Osteocyte (in vitro differentiated cells): ENCODE results near the gene PRSS33. TPM values are rescaled to one million over a fixed set of nuclear protein-coding genes. Genes with fewer than 3 reads are reported as not detected.

ENCODE experiments used
- DNase-seq: peaks from one replicate; pipeline ENCODE4 v3.0.0; 2021; ENCODE audit warnings: mixed read lengths; ENCODE audit not compliant: unreplicated experiment; ENCODE audit errors: extremely low spot score
- H3K27ac Mint-ChIP-seq: one replicate; pipeline ENCODE4 v1.8.0; 2021; ENCODE audit warnings: mild to moderate bottlenecking, mixed read lengths; ENCODE audit not compliant: unreplicated experiment
- H3K27me3 Mint-ChIP-seq: one replicate; pipeline ENCODE4 v1.8.0; 2021; ENCODE audit warnings: mixed read lengths; ENCODE audit not compliant: unreplicated experiment
- H3K36me3 Mint-ChIP-seq: one replicate; pipeline ENCODE4 v1.8.0; 2021; ENCODE audit warnings: mixed read lengths; ENCODE audit not compliant: unreplicated experiment
- H3K4me1 Mint-ChIP-seq: one replicate; pipeline ENCODE4 v1.8.0; 2021; ENCODE audit warnings: mixed read lengths; ENCODE audit not compliant: unreplicated experiment
- H3K4me3 Mint-ChIP-seq: one replicate; pipeline ENCODE4 v1.8.0; 2021; ENCODE audit warnings: mild to moderate bottlenecking, moderate library complexity, mixed read lengths; ENCODE audit not compliant: unreplicated experiment
- H3K9me3 Mint-ChIP-seq: one replicate; pipeline ENCODE4 v1.8.0; 2021; ENCODE audit warnings: mixed read lengths; ENCODE audit not compliant: unreplicated experiment
- total RNA-seq: library from RNA; stranded (reverse); gene quantifications from 2 replicates; pipeline ENCODE4 v1.2.1, GENCODE V29; 2021
- TF ChIP-seq, protein P1 (sequence below): fragments of 200-600 bp; sonication (generic); IDR thresholded peaks from 2 replicates; pipeline ENCODE4 v1.5.0; 2021; ENCODE audit warnings: antibody characterized with exemption, mild to moderate bottlenecking, moderate library complexity

PRSS33 gene
- total RNA-seq, 1 donor from 2014 or later = not detected

DNA sequence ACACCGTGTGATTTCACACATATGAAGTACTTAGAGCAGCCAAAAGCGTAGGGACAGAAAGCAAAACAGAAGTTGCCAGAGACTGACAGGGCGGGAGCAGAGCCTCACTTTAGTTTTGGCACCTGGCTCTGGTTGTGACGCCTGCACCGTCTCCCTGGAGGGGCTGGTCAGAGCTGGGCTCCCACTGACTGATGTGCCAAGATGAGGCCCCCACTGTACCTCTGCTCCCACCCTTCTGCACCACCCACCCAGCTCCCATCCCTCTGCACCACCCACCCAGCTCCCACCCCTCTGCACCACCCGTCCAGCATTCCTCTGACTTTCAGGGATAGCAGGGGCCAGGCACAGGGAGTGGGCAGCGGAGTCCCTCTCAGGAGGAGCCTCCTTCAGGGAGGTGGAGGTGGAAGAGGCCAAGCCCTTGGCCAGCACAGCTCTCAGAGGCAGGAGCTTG, 26.4 kb upstream of the PRSS33 start:
- Mint-ChIP-seq H3K9me3 (no peaks in the 10 kb centered on the region), H3K27ac (no peak overlapping the region), H3K4me1 (no peaks in the 10 kb centered on the region), H3K36me3 (no peaks in the 10 kb centered on the region), H3K27me3 (peaks cover 31% of the 10 kb centered on the region), H3K4me3 (no peak overlapping the region)
- DNase-seq = no peak
- TF ChIP-seq, protein P1, sequence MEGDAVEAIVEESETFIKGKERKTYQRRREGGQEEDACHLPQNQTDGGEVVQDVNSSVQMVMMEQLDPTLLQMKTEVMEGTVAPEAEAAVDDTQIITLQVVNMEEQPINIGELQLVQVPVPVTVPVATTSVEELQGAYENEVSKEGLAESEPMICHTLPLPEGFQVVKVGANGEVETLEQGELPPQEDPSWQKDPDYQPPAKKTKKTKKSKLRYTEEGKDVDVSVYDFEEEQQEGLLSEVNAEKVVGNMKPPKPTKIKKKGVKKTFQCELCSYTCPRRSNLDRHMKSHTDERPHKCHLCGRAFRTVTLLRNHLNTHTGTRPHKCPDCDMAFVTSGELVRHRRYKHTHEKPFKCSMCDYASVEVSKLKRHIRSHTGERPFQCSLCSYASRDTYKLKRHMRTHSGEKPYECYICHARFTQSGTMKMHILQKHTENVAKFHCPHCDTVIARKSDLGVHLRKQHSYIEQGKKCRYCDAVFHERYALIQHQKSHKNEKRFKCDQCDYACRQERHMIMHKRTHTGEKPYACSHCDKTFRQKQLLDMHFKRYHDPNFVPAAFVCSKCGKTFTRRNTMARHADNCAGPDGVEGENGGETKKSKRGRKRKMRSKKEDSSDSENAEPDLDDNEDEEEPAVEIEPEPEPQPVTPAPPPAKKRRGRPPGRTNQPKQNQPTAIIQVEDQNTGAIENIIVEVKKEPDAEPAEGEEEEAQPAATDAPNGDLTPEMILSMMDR = no peak

DNA sequence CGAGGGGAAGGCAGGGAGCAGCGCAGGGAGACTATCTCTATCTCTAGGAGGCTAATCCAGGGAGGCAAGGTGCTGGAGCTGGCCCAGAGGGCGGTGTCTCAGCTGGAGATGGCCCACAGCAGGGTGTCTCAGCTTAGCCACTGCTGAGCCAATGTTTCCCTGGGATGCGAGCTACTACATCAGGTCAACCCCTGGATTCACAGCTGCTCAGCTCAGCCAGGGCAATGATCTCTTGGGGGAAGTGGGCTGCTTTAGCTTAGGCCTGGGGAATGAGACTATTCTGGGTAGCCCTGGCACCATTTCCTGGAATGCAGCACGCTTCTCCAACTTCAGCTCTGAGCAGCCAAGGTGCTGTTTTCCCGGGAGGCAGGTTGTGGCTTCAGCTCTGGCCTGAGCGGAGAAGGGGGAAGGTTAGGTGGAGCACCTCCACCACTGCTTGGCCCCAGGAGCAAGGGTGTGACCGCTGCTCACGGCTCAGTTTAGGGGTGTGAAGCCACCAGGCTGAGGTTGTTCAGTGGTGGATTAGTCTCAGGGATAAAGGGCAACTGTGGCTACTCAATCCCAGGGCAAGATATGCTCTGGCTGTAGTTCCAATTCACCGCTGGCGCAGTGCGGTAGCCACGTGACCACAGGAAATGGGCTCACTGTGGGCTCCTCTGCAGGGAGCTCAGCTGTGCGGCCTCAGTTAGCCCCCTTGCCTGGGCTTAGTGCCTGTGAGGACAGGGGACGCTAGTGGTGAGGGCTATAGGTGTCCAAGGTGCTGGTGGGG, 24.5 kb upstream of the PRSS33 start:
- H3K9me3 Mint-ChIP-seq = no peaks in the 10 kb centered on the region
- H3K27ac Mint-ChIP-seq = no peak overlapping the region
- no peak overlapping the region for H3K4me3 Mint-ChIP-seq
- H3K4me1 Mint-ChIP-seq = no peaks in the 10 kb centered on the region
- H3K27me3 Mint-ChIP-seq = peaks cover 36% of the 10 kb centered on the region
- no peaks in the 10 kb centered on the region for H3K36me3 Mint-ChIP-seq
- TF ChIP-seq, protein P1 = no peak
- DNase-seq = no peak

DNA sequence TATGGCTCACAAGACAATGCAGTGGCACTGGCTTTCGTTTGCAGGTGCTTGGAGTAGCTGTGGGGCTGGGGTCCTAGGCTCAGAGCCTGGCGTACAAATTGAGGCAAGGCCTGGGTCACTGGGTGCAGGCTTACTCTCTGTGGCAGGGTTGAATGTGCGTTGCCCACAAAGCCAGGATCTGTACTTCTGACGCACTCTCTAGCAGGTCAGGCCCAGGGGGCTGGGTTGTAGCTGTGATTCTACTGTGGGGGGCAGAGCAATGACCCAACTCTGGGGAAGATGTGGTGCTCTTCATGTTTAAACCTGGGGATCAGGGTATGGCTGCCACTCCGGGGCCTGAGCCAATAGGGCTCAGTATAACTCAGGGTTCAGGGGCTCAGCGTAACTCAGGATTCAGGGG, 23.3 kb upstream of the PRSS33 start:
- TF ChIP-seq, protein P1 = no peak
- H3K4me3 Mint-ChIP-seq = no peak overlapping the region
- DNase-seq = no peak

DNA sequence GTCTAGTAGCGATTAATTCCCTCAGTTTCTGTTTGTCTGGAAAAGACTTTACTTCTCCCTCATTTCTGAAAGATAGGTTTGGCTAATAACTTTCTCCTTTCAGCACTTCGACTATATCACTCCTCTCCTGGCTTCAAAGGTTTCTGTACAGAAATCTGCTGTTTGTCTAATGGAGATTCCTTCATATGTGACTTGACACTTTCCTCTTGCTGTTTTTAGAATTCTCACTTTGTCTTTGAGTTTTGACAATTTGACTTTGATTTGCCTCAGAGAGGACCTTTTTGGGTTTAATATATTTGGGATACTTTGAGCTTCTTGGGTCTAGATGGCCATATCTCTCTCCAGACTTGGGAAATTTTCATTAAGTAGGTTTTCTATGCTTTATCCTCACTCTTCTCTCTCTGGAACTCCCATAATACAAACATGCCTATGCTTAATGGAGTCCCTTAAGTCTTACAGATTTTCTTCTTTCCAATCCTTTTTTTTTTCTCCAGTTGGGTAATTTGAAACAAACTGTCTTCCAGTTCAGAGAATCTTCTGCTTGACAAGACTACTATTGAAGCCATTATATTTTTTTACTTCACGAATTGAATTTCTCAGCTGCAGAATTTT, 21.9 kb upstream of the PRSS33 start:
- Mint-ChIP-seq H3K27ac (no peak overlapping the region), H3K36me3 (no peaks in the 10 kb centered on the region), H3K9me3 (no peaks in the 10 kb centered on the region), H3K27me3 (peaks cover 26% of the 10 kb centered on the region), H3K4me3 (no peak overlapping the region), H3K4me1 (no peaks in the 10 kb centered on the region)
- TF ChIP-seq, protein P1 = no peak
- DNase-seq = no peak

More for the DNA sequence above, 23.3 kb upstream of the PRSS33 start:
- Mint-ChIP-seq H3K4me1 (no peaks in the 10 kb centered on the region), H3K9me3 (no peaks in the 10 kb centered on the region), H3K27ac (no peak overlapping the region), H3K36me3 (no peaks in the 10 kb centered on the region), H3K27me3 (peaks cover 33% of the 10 kb centered on the region)

DNA sequence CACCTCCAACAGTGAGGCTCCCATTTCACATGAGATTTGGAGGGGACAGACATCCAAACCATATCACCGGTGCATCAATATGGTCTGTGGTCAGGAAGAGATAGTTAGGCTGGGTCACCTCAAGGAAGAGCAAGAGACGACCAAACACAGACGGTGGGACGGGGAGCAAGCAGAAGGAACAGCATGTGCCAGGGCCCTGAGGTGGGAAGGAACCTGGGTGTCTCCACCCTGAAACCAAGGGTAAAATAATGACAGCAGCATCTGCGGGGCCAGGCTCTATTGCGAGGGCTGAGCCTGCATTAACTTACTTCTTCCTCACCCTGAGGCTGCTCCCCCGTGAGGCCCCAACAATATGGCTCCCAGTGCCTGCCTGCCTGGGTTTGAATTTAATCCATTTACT, 20.8 kb upstream of the PRSS33 start:
- Mint-ChIP-seq H3K27ac (no peak overlapping the region), H3K36me3 (peaks cover 1% of the 10 kb centered on the region), H3K9me3 (peaks cover 8% of the 10 kb centered on the region), H3K4me3 (no peak overlapping the region), H3K27me3 (peaks cover 26% of the 10 kb centered on the region), H3K4me1 (no peaks in the 10 kb centered on the region)
- TF ChIP-seq, protein P1 = no peak
- no peak for DNase-seq
